ENCODE measurements around the gene SEMA3F.

Gene SEMA3F

GRCh38 chr3:50238549-50239026 lies 83.5 kb downstream of the SEMA3F start:
- Histone ChIP-seq H3K4me2 (ENCODE audit: low read depth, low read length) (peak overlapping the region; percentile 97), H3K4me3 (ENCODE audit: low read length) (peak overlapping the region; percentile 94), H3K9ac (ENCODE audit: low read length) (peak overlapping the region; percentile 85; the same call in 1 of the 2 replicates), H2AFZ (ENCODE audit: low read length) (no peak overlapping the region), H4K20me1 (ENCODE audit: insufficient read depth, low read length) (no peaks in the 10 kb centered on the region), H3K9me2 (replicated peaks; ENCODE audit: insufficient read depth, low read length) (no peaks in the 10 kb centered on the region), H3K27ac (ENCODE audit: low read length) (peak overlapping the region; percentile 53; the same call in 1 of the 2 replicates), H3K9me3 (replicated peaks; ENCODE audit: insufficient read depth, low read length) (no peaks in the 10 kb centered on the region), H3K36me3 (replicated peaks; ENCODE audit: insufficient read depth, low read length) (no peaks in the 10 kb centered on the region), H3K4me1 (ENCODE audit: low read length) (0 out of 2 replicates have a peak, but pooled peaks cover 6% of the 10 kb centered on the region), H3F3A (ENCODE audit: insufficient read depth, low read length) (peaks cover 10% of the 10 kb centered on the region), H3K79me2 (ENCODE audit: low read length) (peaks cover 74% of the 10 kb centered on the region), H3K27me3 (replicated peaks; ENCODE audit: insufficient read depth, low read length) (no peaks in the 10 kb centered on the region)
- TF ChIP-seq EZH2phosphoT487 (IDR thresholded peaks at IDR 0.05; ENCODE audit: low read length) (no peak), CTCF (IDR thresholded peaks at IDR 0.05; ENCODE audit: low read length) (no peak), EZH2 (optimal IDR thresholded peaks at IDR 0.05; ENCODE audit: low read depth, low read length) (no peak)
- DNase-seq: no peak
